HEK293 (cell line): ENCODE measurements around the gene SMIM31.

ENCODE experiments used
- CTCF ChIP-seq: fragments of 450-650 bp; formaldehyde crosslinking; IDR thresholded peaks from 2 replicates; pipeline ENCODE4 v1.5.1; 2016; ENCODE audit warnings: missing biosample characterization, missing genetic modification characterization
- ELK4 ChIP-seq: IDR thresholded peaks from 2 replicates; pipeline ENCODE4 v1.6.1; 2011; ENCODE audit warnings: mild to moderate bottlenecking, low read depth, low read length, borderline replicate concordance
- ZNF776 ChIP-seq: fragments of 450-650 bp; formaldehyde crosslinking; IDR thresholded peaks from 2 replicates; pipeline ENCODE4 v1.5.0; 2017; ENCODE audit warnings: missing biosample characterization, missing genetic modification characterization, borderline replicate concordance
- ZSCAN23 ChIP-seq: fragments of 450-650 bp; formaldehyde crosslinking; IDR thresholded peaks from 2 replicates; pipeline ENCODE4 v1.5.1; 2016; ENCODE audit warnings: missing biosample characterization, missing genetic modification characterization

- TF ChIP-seq CTCF: no peak
- no peak for TF ChIP-seq ZSCAN23 (tag by site-specific recombination)
- no peak for TF ChIP-seq ELK4
- no peak for TF ChIP-seq ZNF776 (tag by site-specific recombination)
Observed at GRCh38 chr4:164772076-164772475, 18.1 kb downstream of the SMIM31 start.
